Measurements from ENCODE around the gene LRRK2.

DNA sequence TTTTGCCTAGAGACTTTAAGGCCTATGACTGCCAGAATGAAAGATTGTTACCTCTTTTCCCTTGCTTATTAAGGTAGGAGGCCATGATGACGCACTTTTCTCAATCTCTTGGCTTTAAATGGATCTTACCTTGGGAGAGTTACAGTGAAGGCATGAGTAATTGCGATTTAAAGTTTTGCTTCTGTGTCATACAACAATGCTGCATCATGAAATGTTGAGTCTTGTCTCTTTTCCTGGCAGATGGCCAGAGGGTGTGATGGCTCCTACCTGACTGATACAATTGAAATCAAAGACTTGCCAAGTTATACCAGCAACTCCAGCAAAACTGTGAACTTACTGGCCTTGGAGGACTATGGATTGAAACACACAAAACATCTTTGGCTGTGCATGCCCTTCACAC is 17.2 kb upstream of the LRRK2 start:
- no peak for TF ChIP-seq EP300 (IDR thresholded peaks at IDR 0.05)
- TF ChIP-seq, protein P1, sequence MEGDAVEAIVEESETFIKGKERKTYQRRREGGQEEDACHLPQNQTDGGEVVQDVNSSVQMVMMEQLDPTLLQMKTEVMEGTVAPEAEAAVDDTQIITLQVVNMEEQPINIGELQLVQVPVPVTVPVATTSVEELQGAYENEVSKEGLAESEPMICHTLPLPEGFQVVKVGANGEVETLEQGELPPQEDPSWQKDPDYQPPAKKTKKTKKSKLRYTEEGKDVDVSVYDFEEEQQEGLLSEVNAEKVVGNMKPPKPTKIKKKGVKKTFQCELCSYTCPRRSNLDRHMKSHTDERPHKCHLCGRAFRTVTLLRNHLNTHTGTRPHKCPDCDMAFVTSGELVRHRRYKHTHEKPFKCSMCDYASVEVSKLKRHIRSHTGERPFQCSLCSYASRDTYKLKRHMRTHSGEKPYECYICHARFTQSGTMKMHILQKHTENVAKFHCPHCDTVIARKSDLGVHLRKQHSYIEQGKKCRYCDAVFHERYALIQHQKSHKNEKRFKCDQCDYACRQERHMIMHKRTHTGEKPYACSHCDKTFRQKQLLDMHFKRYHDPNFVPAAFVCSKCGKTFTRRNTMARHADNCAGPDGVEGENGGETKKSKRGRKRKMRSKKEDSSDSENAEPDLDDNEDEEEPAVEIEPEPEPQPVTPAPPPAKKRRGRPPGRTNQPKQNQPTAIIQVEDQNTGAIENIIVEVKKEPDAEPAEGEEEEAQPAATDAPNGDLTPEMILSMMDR (IDR thresholded peaks at IDR 0.05), result no peak
